ENCODE results near the gene SULF2. TPM values are rescaled to one million over a fixed set of nuclear protein-coding genes. Genes with fewer than 3 reads are reported as not detected.

SULF2 gene
- total and polyA plus RNA-seq, 2 donors (not counting 1 experiment from before 2014, with no cell fraction given): 1.2 to 1.7 TPM

GRCh38 chr20:47642624-47643023, 142.7 kb downstream of the SULF2 start:
- H3K9ac ChIP-seq (ENCODE audit: low read length): no peak overlapping the region
- H3K9me3 ChIP-seq (ENCODE audit: control extremely low read depth in 1 of 3, control insufficient read depth in 2 of 3, insufficient read depth in 1 of 3, low read length in 2 of 3): no peaks in the 10 kb centered on the region
- no peak overlapping the region for H2AFZ ChIP-seq (ENCODE audit: insufficient read depth, low read depth, low read length, poor library complexity, severe bottlenecking)
- H3K27me3 ChIP-seq (replicated peaks in 1 of 4; ENCODE audit: control extremely low read depth in 1 of 4, control insufficient read depth in 3 of 4, insufficient read depth in 4 of 4, low read length in 3 of 4): no peaks in the 10 kb centered on the region
- ATAC-seq (ENCODE audit: low read depth): no peak
- intact Hi-C loops (cut with micrococcal nuclease): no loop called here
- H3K9me3 Mint-ChIP-seq (ENCODE audit: insufficient read depth): no peaks in the 10 kb centered on the region
- H3K4me1 ChIP-seq (ENCODE audit: control insufficient read depth in 2 of 2, insufficient read depth in 2 of 2, low read length in 2 of 2): no peaks in the 10 kb centered on the region
- no peak overlapping the region for H3K4me3 ChIP-seq (ENCODE audit: control extremely low read depth in 1 of 5, extremely low read depth in 1 of 5, insufficient read depth in 1 of 5, low read depth in 2 of 5, low read length in 4 of 5)
- no peak overlapping the region for H3K4me3 Mint-ChIP-seq
- H3K79me2 ChIP-seq (ENCODE audit: control insufficient read depth, insufficient read depth, low read length): peaks cover 46% of the 10 kb centered on the region
- 100% methylated on average over 3 of the region's 4 CpGs for WGBS (ENCODE audit: insufficient coverage)
- no peaks in the 10 kb centered on the region for H3K27me3 Mint-ChIP-seq
- CTCF ChIA-PET: interaction anchor here (0.7 to 1.1 kb wide), 3 partner anchors 8 to 1414 kb away, joined by 3 to 4 read pairs (median 3); no protein-coding TSS in a partner anchor
- no peak for TF ChIP-seq EZH2 (IDR thresholded peaks at IDR 0.05; ENCODE audit: borderline replicate concordance, insufficient read depth, low read depth, low read length, poor library complexity, severe bottlenecking)
- H3K36me3 ChIP-seq (replicated peaks in 1 of 2; ENCODE audit: control extremely low read depth in 1 of 2, control insufficient read depth in 1 of 2, extremely low read depth in 1 of 2, insufficient read depth in 2 of 2, low read length in 1 of 2): peaks cover 1 to 86% of the 10 kb centered on the region in 2 experiments
- no peak overlapping the region for H3K27ac ChIP-seq (ENCODE audit: low read length in 2 of 2)
- H3K27ac Mint-ChIP-seq: no peak overlapping the region
- peaks cover 3% of the 10 kb centered on the region for H3K4me1 Mint-ChIP-seq
- POLR2A ChIA-PET: no interaction called here
- H3K4me2 ChIP-seq (replicated peaks; ENCODE audit: low read depth, low read length, poor library complexity, severe bottlenecking): no peak overlapping the region
- peaks cover 45% of the 10 kb centered on the region for H4K20me1 ChIP-seq (ENCODE audit: control insufficient read depth, insufficient read depth, low read length, poor library complexity, severe bottlenecking)
- DNase-seq: no peak

GRCh38 chr20:47642118-47642517, 143.2 kb downstream of the SULF2 start:
- H2AFZ ChIP-seq (ENCODE audit: insufficient read depth, low read depth, low read length, poor library complexity, severe bottlenecking): no peak overlapping the region
- ATAC-seq (ENCODE audit: low read depth) (no peak), DNase-seq (no peak)
- CTCF ChIA-PET: interaction anchor here (0.7 to 1.1 kb wide), 4 partner anchors 8 to 1414 kb away, joined by 3 to 4 read pairs (median 3); no protein-coding TSS in a partner anchor
- no peak overlapping the region for H3K27ac ChIP-seq (ENCODE audit: low read length in 2 of 2)
- no peak overlapping the region for H3K4me3 ChIP-seq (ENCODE audit: control extremely low read depth in 1 of 5, extremely low read depth in 1 of 5, insufficient read depth in 1 of 5, low read depth in 2 of 5, low read length in 4 of 5)
- H3K9me3 ChIP-seq (ENCODE audit: control extremely low read depth in 1 of 3, control insufficient read depth in 2 of 3, insufficient read depth in 1 of 3, low read length in 2 of 3): no peaks in the 10 kb centered on the region
- peaks cover 47% of the 10 kb centered on the region for H4K20me1 ChIP-seq (ENCODE audit: control insufficient read depth, insufficient read depth, low read length, poor library complexity, severe bottlenecking)
- no CpG with 5 or more reads among the region's 4 CpGs for WGBS (ENCODE audit: insufficient coverage)
- H3K4me2 ChIP-seq (replicated peaks; ENCODE audit: low read depth, low read length, poor library complexity, severe bottlenecking): no peak overlapping the region
- peaks cover 50% of the 10 kb centered on the region for H3K79me2 ChIP-seq (ENCODE audit: control insufficient read depth, insufficient read depth, low read length)
- POLR2A ChIA-PET: no interaction called here
- Mint-ChIP-seq H3K9me3 (ENCODE audit: insufficient read depth) (no peaks in the 10 kb centered on the region), H3K4me1 (peaks cover 3% of the 10 kb centered on the region), H3K4me3 (no peak overlapping the region), H3K27ac (no peak overlapping the region), H3K27me3 (no peaks in the 10 kb centered on the region)
- intact Hi-C loops (cut with micrococcal nuclease): no loop called here
- TF ChIP-seq EZH2 (IDR thresholded peaks at IDR 0.05; ENCODE audit: borderline replicate concordance, insufficient read depth, low read depth, low read length, poor library complexity, severe bottlenecking): no peak
- no peak for TF ChIP-seq CTCF (IDR thresholded peaks at IDR 0.05)
- H3K27me3 ChIP-seq (replicated peaks in 1 of 4; ENCODE audit: control extremely low read depth in 1 of 4, control insufficient read depth in 3 of 4, insufficient read depth in 4 of 4, low read length in 3 of 4): no peaks in the 10 kb centered on the region
- no peaks in the 10 kb centered on the region for H3K4me1 ChIP-seq (ENCODE audit: control insufficient read depth in 2 of 2, insufficient read depth in 2 of 2, low read length in 2 of 2)
- peaks cover 3 to 87% of the 10 kb centered on the region in 2 experiments for H3K36me3 ChIP-seq (replicated peaks in 1 of 2; ENCODE audit: control extremely low read depth in 1 of 2, control insufficient read depth in 1 of 2, extremely low read depth in 1 of 2, insufficient read depth in 2 of 2, low read length in 1 of 2)
- H3K9ac ChIP-seq (ENCODE audit: low read length): no peak overlapping the region
